Bone marrow (tissue), 2 donors: ENCODE data around the gene ID1.

Source experiments
- DNase-seq, 2 donors: peaks; one replicate each; lab custom pipeline; 2025; lab: John Stamatoyannopoulos, UW

Gene ID1, protein sequence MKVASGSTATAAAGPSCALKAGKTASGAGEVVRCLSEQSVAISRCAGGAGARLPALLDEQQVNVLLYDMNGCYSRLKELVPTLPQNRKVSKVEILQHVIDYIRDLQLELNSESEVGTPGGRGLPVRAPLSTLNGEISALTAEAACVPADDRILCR

DNA sequence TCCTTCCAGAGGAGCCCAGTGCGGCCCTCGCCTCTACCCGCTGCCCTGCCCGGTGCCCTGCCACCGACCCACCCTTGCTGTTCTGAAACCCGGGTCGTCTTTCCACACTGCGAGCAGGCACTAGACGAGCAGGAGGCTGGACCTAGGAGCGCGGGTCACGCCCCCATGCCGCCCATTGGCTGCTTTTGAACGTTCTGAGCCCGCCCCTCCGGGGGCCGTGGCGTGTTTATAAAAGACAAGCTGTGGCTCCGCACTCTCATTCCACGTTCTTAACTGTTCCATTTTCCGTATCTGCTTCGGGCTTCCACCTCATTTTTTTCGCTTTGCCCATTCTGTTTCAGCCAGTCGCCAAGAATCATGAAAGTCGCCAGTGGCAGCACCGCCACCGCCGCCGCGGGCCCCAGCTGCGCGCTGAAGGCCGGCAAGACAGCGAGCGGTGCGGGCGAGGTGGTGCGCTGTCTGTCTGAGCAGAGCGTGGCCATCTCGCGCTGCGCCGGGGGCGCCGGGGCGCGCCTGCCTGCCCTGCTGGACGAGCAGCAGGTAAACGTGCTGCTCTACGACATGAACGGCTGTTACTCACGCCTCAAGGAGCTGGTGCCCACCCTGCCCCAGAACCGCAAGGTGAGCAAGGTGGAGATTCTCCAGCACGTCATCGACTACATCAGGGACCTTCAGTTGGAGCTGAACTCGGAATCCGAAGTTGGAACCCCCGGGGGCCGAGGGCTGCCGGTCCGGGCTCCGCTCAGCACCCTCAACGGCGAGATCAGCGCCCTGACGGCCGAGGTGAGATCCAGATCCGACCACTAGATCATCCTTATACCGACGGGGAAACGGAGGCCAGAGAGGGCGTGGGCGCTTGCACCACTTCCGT is at the start of gene ID1:
Gene ID1 (plus strand): TSS at position 259 of the 871 bp plus-strand sequence. CDS start 99 bp downstream, at position 358.
- DNase-seq, result peak; percentile 77 to 82

DNA sequence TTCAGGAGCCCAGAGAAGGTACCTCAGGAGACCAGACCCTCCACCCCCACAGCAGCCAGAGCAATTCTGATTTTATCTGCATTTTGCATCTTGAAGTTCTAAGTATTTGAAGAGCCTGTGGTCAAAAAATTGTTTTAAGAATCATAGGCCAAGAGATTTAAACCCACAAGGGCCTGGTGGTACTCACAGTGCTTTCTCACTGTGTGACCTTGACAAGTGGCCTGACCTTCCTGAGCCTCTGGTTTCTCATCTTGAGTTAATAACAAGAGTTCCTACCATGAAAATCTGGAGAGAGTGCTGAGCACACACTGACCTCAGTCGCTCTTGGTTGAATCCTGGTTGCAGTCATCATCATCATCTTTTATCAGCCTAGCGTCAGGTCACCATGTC is 45.4 kb upstream of the ID1 start:
- no peak for DNase-seq

DNA sequence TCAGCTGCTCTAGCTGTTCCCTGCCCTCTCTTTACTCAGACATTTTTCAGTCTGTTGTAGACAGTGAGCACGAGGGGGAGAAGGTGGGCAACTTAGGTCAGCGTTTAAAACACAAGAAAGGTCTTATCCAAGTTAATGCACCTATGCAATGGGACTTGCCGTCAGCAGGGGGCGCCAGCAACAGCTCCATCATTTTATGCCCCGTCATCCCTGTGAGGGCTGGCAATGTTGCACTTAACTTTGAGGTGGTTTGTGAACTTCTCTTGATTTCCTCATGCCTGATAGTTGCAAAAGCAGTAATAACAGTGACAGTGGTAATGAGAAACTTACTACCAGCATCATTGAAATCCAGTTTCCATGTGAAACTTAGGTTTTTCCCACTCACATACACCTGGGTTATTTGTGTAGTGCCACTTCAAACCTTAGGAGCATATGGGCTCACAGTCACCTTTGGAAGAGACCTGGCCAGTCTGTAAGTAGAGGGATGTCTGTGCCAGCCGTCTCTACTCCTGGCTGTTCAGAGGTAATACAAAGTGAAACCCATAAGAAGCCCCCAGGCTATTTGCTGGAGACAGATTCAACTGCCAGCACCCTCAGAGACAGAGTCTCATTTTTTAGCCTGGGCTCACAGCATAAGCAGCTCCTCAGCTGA is 44.9 kb upstream of the ID1 start:
- peak; percentile 61 to 80 for DNase-seq

DNA sequence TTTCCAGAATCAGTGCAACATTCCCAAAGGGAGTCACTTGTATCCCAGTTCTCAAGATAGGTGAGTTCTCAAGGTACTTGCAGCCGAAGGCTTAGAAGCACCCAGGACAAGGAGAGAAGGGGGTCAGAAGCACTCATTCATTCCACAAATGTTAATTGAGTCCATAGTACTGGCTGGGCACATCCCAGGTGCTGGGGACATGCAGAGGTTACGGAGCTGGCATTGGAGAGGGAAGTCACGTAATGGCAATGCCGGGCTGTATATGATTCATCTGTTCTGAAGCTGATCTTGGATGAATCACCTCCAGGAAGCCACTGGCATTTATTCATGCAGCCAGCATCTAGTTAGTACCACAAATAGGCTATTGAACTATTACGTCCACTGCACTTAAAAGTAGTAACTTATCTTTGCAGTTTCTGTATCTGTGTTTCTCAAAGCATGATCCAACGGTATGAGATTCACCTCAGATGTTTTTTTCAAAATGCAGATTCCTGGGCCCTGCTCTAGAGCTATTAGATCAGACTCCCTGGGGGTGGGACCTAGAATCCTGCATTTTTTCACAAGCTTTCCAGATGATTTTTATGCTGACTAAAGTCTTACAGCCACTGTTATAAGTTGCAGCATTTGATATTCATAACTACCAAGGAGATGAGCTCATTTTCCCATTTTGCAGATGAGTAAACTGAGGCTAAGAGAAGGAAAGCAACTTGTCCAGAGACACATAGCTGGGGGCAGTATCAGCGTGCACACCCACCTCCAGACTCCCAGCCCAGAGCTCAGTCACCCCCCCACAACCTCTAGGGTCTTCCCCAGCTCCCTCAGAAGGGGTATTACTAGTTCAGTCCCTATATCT is 44.1 kb upstream of the ID1 start:
- DNase-seq, result peak; percentile 17 to 73

DNA sequence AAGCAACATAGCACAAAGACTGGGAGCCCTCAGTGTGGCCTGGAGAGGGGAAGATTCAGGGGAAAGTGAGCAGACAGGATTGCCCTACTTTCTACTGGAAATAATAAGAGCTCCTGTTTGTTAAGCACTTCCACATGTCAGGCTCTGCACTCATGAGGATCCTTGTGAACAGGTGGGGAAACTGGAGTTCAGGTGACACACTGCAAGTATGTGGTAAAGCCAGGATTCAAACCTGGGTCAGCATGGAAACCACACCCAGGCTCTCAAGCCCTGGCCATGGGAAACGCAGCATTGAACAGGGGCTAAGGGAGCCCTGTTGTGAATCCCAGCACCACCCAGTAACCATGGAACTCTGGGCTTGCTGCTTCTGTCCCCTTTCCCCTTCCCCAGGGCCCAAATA is 42.8 kb upstream of the ID1 start:
- DNase-seq, result no peak

DNA sequence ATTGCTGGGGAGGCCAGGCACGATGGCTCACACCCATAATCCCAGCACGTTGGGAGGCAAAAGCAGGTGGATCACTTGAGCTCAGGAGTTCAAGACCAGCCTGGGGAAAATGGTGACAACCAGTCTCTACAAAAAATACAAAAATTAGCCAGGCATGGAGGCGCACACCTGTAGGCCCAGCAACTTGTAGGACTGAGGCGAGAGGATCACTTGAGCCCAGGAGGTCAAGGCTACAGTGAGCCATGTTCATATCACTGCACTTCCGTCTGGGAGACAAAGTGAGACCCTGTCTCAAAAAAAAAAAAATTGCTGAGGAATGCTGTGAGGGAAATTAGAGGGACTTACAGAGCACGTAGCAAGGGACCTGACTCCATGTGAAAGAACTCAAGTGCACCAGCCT is 40.8 kb upstream of the ID1 start:
- DNase-seq, result no peak

- DNase-seq, result no peak
These were observed 39.3 kb upstream of the ID1 start for GRCh38 chr20:31565699-31566318.

DNA sequence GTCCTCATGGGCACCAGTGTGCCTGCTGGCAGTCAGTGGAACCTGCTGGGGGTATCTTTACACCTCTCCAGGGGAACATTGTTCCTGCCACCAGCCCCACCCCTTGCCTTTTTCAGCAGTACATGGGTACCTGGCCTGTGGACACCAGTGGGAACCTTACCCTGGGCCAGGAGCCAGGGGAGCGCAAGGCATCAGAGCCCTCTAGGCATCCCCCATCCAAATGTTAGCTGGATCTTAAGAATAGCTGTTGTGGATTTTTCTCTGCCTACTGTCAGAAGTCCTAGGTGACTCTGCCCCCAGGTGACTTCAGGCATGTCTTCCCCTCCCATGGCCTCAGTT is 38.8 kb upstream of the ID1 start:
- no peak for DNase-seq

GRCh38 chr20:31566658-31567379 is 38.3 kb upstream of the ID1 start:
- DNase-seq, result no peak

DNA sequence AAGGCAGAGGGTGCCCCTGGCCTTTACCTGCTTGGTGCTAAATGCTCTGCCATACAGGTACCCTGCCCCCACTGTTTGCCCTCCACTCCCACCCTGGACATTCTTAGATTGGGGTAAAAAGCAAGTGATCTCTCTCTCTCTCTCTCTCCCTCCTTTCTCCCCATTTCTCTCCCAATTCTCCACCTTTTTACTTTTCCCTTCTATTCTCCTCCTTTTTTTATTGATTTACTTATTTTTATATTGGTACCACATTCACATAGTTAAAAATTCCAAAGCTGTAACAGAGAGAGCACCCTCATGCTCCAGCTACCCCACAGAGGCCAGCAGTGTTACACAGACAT is 37.7 kb upstream of the ID1 start:
- DNase-seq, result no peak

DNA sequence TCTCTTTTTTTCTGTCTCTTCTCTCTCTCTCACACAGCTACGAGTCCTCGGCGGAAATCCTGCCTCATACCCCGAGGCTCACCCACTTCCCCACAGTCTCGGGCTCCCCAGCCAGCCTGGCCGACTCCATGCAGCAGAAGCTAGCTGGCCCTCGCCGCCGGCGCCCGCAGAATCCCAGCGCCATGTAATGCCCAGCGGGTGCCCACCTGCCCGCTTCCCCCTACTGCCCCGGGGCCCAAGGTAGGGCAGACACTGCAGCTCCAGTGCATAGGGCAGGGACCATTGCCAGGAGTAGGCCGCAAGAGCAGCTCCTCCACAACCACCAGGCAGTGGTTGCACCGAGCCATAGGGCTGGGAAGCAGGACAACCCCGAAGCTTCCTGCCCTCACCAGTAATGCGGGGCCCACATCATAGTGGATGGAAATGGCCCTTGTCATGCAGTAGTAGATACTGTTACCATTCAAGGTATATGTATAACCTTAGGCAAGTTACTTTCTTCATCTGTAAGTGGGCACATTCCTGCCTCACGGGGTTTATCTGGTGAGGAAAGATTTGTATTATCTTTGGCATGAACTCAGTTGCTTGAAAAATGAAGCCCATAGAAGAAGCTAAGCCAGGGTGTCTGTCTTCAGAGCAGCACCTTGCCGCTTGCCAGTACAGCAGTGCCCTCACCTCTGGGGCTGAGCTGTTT is 36.9 kb upstream of the ID1 start:
- no peak for DNase-seq

- DNase-seq, result no peak
These were observed 36.3 kb upstream of the ID1 start for GRCh38 chr20:31568773-31569162.

- peak; percentile 32 to 47 for DNase-seq
These were observed 35.7 kb upstream of the ID1 start for GRCh38 chr20:31569163-31570020.

DNA sequence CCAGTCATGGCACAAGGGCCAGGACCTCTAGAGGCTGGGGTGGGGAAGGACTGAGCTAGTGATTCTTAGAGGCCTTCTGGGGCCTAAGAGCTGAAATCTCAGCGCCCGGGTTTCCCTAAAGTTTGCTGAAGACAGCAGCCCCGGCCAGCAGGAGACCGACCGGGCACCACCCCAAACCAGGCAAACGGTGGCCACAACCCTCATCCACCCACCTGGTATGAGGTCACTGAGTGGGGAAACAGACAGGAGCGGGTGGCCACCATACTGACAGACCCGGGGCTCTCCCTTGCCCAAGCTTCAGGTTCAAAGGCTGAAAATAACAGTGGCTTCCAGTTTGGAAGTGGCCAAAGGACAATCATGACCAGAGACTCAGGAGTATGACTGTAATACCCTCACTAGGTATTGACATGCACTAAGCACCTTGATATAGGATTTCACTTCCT is 35.0 kb upstream of the ID1 start:
- DNase-seq, result no peak

GRCh38 chr20:31570735-31571617 is 34.1 kb upstream of the ID1 start:
- DNase-seq, result no peak

GRCh38 chr20:31572042-31572700 is 32.9 kb upstream of the ID1 start:
- DNase-seq, result peak in 1 of 2 donors; percentile 31

- peak; percentile 71 to 96 for DNase-seq
These were observed 32.2 kb upstream of the ID1 start for GRCh38 chr20:31572701-31573554.
